HG03342 (cell line): ENCODE measurements around the gene TRABD2B.

Experiments used
- ATAC-seq: cut with Tn5 transposase; IDR thresholded peaks from one replicate; pipeline ENCODE4 v1.9.1; 2021; ENCODE audit warnings: mild to moderate bottlenecking, moderate library complexity; ENCODE audit not compliant: unreplicated experiment

The TRABD2B gene

GRCh38 chr1:48022306-48022705 lies 25.1 kb upstream of the TRABD2B start:
- no peak for ATAC-seq

- no peak for ATAC-seq
Measured at GRCh38 chr1:48021792-48022191, 24.6 kb upstream of the TRABD2B start.

GRCh38 chr1:48019714-48020315 lies 22.6 kb upstream of the TRABD2B start:
- ATAC-seq = no peak

- ATAC-seq = no peak
Measured at GRCh38 chr1:48018799-48019198, 21.6 kb upstream of the TRABD2B start.

GRCh38 chr1:48017716-48018115 lies 20.5 kb upstream of the TRABD2B start:
- no peak for ATAC-seq

- no peak for ATAC-seq
Measured at GRCh38 chr1:48016515-48016914, 19.3 kb upstream of the TRABD2B start.

- ATAC-seq = no peak
Measured at GRCh38 chr1:48013270-48013669, 16.1 kb upstream of the TRABD2B start.

- ATAC-seq = no peak
Measured at GRCh38 chr1:48007047-48007446, 9.9 kb upstream of the TRABD2B start.

GRCh38 chr1:48006264-48006663 lies 9.1 kb upstream of the TRABD2B start:
- no peak for ATAC-seq

GRCh38 chr1:48005253-48006117 lies 8.3 kb upstream of the TRABD2B start:
- no peak for ATAC-seq

GRCh38 chr1:48003741-48004531 lies 6.8 kb upstream of the TRABD2B start:
- ATAC-seq = no peak

- no peak for ATAC-seq
Measured at GRCh38 chr1:48002142-48002541, 5.0 kb upstream of the TRABD2B start.

GRCh38 chr1:48001696-48002095 lies 4.5 kb upstream of the TRABD2B start:
- no peak for ATAC-seq

GRCh38 chr1:48000883-48001282 lies 3.7 kb upstream of the TRABD2B start:
- no peak for ATAC-seq

- no peak for ATAC-seq
Measured at GRCh38 chr1:47999097-47999496, 1.9 kb upstream of the TRABD2B start.

GRCh38 chr1:47998396-47998990 lies 1.3 kb upstream of the TRABD2B start:
- no peak for ATAC-seq

- no peak for ATAC-seq
Measured at GRCh38 chr1:47996406-47997226, 569 bp downstream of the TRABD2B start.

GRCh38 chr1:47996060-47996405 lies 1.2 kb downstream of the TRABD2B start:
- ATAC-seq = no peak

- no peak for ATAC-seq
Measured at GRCh38 chr1:47995306-47996050, 1.7 kb downstream of the TRABD2B start.
